Parathyroid adenoma (tissue), 2 donors: ENCODE data around the gene HERPUD1.

Experiments
- H2AFZ ChIP-seq: fragments of 300-600 bp; sonication (generic); one replicate; pipeline ENCODE4 v1.7.0; 2017; ENCODE audit warnings: antibody characterized with exemption, mild to moderate bottlenecking
- H3K27ac ChIP-seq: fragments of 300-600 bp; sonication (generic); one replicate; pipeline ENCODE4 v1.7.0; 2017
- H3K27me3 ChIP-seq: fragments of 300-600 bp; sonication (generic); one replicate; pipeline ENCODE4 v1.7.0; 2017; ENCODE audit warnings: low read length; ENCODE audit not compliant: control insufficient read depth, insufficient read depth
- H3K36me3 ChIP-seq: fragments of 300-600 bp; sonication (generic); one replicate; pipeline ENCODE4 v1.7.0; 2017; ENCODE audit warnings: low read length; ENCODE audit not compliant: control insufficient read depth, insufficient read depth
- H3K4me1 ChIP-seq: fragments of 300-600 bp; sonication (generic); one replicate; pipeline ENCODE4 v1.7.0; 2017; ENCODE audit warnings: control low read depth
- H3K4me2 ChIP-seq: fragments of 300-600 bp; sonication (generic); one replicate; pipeline ENCODE4 v1.7.0; 2017; ENCODE audit warnings: low read length
- H3K4me3 ChIP-seq: fragments of 300-600 bp; sonication (generic); one replicate; pipeline ENCODE4 v1.7.0; 2017; ENCODE audit warnings: low read depth, low read length
- H3K79me2 ChIP-seq: fragments of 300-600 bp; sonication (generic); one replicate; pipeline ENCODE4 v1.7.0; 2017; ENCODE audit warnings: control low read depth
- H3K9ac ChIP-seq: fragments of 300-600 bp; sonication (generic); one replicate; pipeline ENCODE4 v1.7.0; 2017; ENCODE audit warnings: mild to moderate bottlenecking
- H3K9me3 ChIP-seq: fragments of 300-600 bp; sonication (generic); one replicate; pipeline ENCODE4 v1.7.0; 2017; ENCODE audit warnings: low read length; ENCODE audit not compliant: control insufficient read depth
- CTCF ChIP-seq: fragments of 300-600 bp; sonication (generic); IDR thresholded peaks from one replicate; pipeline ENCODE4 v1.7.0; 2017; ENCODE audit warnings: antibody characterized with exemption, mild to moderate bottlenecking
- donor health status: primary hyperparathyroidism.

Gene HERPUD1

GRCh38 chr16:56961851-56962281 lies 29.9 kb downstream of the HERPUD1 start, which contains the start of gene CETP:
Gene CETP (plus strand): TSS chr16:56961950. CDS start chr16:56961980, 30 bp downstream.
- H3K27ac ChIP-seq, result no peak within 1 kb of the TSS
- no peak within 1 kb of the TSS for H2AFZ ChIP-seq
- no peaks in the 10 kb centered on the region for H3K36me3 ChIP-seq

DNA sequence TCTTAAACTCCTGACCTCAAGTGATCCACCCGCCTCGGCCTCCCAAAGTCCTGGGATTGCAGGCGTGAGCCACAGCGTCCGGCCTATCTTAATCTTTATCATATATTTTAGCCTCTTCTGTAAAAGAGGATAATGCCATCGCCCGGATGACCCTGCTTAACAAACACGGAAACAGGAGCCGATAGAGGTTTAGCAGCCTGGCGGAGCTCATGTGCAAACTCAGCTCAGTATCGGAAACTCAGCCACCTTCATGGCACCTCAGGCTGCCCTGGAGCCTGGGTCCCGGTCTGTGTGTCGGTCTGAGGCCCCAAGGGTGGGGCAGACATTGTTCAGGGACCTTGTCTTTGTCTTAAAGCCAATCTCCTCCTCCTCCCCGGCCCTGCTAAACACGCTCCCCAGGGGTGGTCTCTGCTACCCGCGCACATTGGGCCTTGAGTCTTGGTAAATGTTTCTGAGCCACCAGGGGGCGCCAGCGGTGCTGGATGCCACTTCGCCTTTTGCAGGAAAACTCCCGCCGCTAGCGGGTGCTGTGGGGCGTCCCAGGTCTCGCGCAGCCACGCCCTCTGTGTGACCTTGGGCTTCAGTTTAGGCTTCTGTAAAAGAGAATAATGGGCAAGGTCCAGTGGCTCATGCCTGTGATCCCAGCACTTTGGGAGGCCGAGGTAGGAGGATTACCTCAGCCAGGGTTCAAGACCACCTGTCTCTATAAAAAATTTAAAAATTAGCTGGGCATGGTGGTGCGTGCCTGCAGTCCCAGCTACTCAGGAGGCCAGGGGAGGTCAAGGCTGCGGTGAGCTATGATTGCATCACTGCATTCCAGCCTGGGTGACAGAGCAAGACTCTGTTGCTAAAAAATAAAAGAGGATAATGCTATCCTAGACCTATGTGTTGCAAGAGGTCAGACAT lies 32.6 kb downstream of the HERPUD1 start:
- Histone ChIP-seq H3K4me1 (no peaks in the 10 kb centered on the region), H3K27ac (no peak overlapping the region), H3K36me3 (no peaks in the 10 kb centered on the region)

More at GRCh38 chr16:56961851-56962281, 29.9 kb downstream of the HERPUD1 start, which contains the start of gene CETP:
- no peaks in the 10 kb centered on the region for H3K27me3 ChIP-seq
- no peak within 1 kb of the TSS for H3K9ac ChIP-seq
- TF ChIP-seq CTCF, result no peak
- no peaks in the 10 kb centered on the region for H3K4me1 ChIP-seq
- no peak within 1 kb of the TSS for H3K4me3 ChIP-seq
- no peaks in the 10 kb centered on the region for H3K9me3 ChIP-seq
- H3K79me2 ChIP-seq, result no peaks in the 10 kb centered on the region
- no peak within 1 kb of the TSS for H3K4me2 ChIP-seq

GRCh38 chr16:56965149-56966092 lies 33.5 kb downstream of the HERPUD1 start:
- no peak overlapping the region for H3K27ac ChIP-seq

More for the DNA sequence above, 32.6 kb downstream of the HERPUD1 start:
- Histone ChIP-seq H3K79me2 (no peaks in the 10 kb centered on the region), H2AFZ (peak overlapping the region; percentile 18), H3K4me3 (no peak overlapping the region), H3K9ac (no peak overlapping the region), H3K9me3 (no peaks in the 10 kb centered on the region), H3K4me2 (no peak overlapping the region), H3K27me3 (no peaks in the 10 kb centered on the region)
- TF ChIP-seq CTCF, result peak; percentile 94

DNA sequence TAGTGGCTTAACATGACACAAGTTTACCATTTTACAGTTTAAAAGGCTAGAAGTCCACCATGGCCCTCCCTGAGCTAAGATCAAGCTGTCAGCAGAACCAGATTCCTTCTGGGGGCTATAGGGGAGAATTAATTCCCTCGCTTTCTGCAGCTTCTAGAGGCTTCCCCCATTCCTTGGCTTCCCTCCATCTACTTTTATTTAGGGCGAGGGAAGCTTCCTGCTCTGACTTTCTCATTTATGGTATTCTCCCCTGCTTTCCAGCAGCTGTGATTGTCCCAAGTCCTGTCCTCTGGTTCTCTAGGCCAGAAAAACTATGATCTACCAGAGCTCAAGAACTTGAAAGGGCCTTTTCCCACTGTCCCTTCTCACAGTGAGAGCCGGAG lies 34.1 kb downstream of the HERPUD1 start:
- Histone ChIP-seq H3K4me1 (no peaks in the 10 kb centered on the region), H3K9ac (no peak overlapping the region), H2AFZ (peak overlapping the region; percentile 22), H3K4me3 (no peak overlapping the region), H3K9me3 (no peaks in the 10 kb centered on the region), H3K79me2 (no peaks in the 10 kb centered on the region), H3K27ac (no peak overlapping the region), H3K4me2 (no peak overlapping the region), H3K36me3 (no peaks in the 10 kb centered on the region), H3K27me3 (no peaks in the 10 kb centered on the region)
- TF ChIP-seq CTCF, result no peak

More at GRCh38 chr16:56965149-56966092, 33.5 kb downstream of the HERPUD1 start:
- Histone ChIP-seq H3K27me3 (no peaks in the 10 kb centered on the region), H3K4me1 (no peaks in the 10 kb centered on the region), H3K4me2 (no peak overlapping the region), H3K4me3 (no peak overlapping the region), H3K36me3 (no peaks in the 10 kb centered on the region), H3K79me2 (no peaks in the 10 kb centered on the region), H3K9ac (no peak overlapping the region), H3K9me3 (no peaks in the 10 kb centered on the region), H2AFZ (no peak overlapping the region)
- TF ChIP-seq CTCF, result no peak
